NCI-H1048 (cell line): ENCODE data around the gene LDB3.

Experiments
- DNase-seq: peaks from one replicate; lab custom pipeline; 2025; lab: John Stamatoyannopoulos, UW

Gene LDB3

DNA sequence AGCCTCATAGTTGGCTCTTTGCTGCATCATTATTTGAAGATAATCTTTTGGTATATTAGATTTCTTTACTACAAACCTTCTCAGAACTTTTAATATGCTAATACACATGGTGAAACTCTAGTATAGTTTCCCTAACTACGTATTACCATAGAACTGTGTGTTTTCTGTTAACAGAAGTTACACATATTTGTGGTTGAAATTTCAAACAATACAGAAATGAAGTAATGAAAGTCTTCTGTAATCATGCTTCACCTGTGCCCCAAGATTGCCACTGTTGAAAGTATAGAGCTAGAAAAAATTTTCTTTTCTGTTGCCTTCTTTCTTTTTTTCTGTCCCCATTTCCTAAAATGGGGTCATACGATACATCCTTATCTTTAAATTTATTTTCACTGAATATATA, 97.2 kb downstream of the LDB3 start:
- no peak for DNase-seq

DNA sequence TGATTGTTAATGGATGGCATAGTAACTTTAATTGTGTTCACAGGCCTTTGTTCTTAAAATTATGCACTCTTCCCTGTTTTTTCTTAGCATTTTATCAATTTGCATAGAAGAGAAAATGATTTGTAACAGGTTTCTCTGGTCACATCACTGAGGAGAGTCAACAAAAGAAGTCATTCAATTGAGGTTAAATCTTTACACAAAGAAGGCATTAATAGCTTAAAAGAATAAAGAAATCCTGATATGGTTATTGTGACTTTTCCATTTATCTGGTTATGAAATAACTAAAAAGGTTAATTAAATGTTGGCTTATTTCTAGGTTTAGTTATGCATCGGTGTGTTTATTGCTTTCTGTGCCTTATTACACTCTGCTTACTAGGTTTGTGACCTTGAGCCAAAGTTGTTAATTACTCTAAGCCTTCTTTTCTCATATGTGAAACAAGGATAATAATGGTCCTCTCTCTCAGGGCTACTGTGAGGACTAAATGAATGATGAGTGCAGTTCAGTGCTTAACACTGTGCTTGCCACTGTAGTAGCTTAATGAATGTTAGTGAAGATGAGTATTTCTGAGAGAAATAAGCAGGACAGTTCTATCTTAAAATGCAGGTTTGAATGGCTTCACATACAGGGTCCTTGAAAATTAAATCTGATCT, 100.2 kb downstream of the LDB3 start:
- DNase-seq, result no peak

DNA sequence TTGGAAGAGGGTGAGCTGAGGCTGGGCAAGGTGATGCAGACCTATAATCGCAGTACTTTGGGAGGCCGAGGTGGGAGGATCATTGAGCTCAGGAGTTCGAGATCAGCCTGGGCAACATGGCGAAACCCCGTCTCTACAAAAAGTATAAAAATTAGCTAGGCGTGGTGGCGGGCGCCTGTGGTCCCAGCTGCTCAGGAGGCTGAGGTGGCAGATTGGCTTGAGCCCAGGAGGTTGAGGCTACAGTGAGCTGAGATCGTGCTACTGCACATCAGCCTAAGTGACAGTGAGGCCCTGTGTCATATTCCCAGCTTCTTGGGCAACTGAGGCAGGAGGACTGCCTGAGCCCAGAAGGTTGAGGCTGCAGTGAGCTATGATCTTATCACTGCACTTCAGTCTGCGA, 101.7 kb downstream of the LDB3 start:
- no peak for DNase-seq

DNA sequence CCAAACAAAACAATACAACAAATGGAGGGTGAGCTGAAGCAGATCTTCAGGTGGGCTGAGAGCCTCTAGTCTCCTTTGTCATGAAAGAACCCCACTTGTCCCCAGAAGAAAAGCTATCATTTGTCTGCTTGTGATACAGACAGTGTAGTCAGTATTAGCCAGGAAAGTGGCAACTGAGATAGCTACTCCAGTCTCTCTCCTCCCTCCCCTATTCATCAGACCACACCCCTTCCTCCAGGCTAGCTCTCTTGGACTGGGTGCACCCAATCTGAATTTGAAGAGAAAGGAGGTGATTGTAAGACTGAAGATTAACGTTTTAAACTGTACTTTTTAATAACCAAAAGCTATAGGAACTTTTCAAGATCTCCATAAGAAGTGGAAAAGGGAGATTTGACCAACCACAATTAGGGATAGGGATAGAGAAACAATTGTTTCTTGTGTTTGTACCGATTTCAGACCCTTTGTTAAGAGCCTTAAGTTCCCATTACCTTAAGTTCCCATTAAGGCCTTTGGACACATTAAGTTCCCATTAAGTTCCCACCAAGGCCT, 102.2 kb downstream of the LDB3 start:
- DNase-seq, result no peak

DNA sequence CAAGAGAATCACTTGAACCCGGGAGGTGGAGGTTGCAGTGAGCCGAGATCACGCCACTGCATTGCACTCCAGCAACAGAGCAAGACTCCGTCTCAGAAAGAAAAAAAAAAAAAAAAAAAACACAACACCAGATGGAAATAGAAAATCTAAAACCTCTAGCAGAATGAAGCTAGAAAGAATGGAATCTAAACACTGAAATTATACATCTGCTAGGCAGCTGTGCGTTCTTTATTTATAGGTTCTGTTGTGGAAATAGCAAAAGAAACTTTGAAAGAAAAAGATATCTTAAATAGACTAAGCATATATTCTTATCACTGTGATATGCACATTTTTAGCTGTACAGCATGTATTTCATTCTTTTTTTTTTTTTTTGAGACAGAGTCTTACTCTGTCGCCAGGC, 105.2 kb downstream of the LDB3 start:
- DNase-seq, result no peak

DNA sequence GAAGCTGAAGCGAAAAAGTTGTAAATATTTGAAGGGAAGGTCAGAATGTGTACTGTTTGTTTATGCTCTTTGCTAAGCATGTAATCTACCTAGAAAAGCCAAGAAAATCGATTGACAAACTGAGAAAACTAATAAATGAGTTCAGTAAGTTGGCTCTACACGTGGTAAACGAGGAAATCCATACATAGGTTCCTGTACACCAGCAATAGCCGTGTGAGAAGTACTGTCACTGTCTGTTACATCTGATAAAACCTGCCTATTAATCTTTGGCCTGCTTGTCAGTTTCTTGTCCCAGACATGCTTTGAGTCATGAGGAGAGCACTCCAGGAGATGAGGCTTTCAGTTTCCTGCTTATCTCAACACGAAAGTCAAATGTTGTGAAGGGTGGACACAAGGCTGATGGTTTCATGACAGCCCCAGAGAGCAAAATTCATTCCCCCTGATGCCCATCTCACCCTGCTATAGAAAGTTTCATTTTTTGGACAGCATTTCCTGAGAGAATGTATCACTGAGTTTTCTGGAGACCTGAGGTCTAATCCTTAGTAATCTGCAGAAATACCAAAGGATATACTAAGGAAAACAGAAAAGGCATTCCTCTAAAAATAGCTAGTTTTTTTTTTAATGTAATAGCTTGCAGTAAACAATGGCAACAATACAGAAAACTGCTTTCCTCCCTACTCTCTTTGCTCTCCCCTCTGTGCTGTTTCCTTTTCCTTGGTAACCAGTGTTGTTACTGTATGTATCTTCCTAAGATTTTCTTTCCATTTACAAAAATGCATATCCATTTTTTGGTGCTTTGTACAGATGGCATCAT, 107.0 kb downstream of the LDB3 start:
- DNase-seq, result no peak

DNA sequence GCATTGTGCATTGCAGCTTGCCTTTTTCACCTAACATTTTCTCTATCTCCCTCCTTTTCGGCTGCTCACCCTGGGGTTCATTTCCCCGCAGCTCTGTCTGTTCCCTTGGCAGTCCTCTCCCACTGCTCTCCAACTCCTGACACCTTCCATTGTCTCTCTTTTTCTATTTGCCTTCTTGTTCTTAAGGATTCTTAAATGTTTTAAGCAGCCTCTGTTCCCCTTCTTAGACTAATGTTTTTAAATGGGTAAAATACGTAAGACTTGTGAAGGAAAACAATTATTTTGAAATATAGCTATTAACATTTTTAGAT, 107.5 kb downstream of the LDB3 start:
- no peak for DNase-seq

DNA sequence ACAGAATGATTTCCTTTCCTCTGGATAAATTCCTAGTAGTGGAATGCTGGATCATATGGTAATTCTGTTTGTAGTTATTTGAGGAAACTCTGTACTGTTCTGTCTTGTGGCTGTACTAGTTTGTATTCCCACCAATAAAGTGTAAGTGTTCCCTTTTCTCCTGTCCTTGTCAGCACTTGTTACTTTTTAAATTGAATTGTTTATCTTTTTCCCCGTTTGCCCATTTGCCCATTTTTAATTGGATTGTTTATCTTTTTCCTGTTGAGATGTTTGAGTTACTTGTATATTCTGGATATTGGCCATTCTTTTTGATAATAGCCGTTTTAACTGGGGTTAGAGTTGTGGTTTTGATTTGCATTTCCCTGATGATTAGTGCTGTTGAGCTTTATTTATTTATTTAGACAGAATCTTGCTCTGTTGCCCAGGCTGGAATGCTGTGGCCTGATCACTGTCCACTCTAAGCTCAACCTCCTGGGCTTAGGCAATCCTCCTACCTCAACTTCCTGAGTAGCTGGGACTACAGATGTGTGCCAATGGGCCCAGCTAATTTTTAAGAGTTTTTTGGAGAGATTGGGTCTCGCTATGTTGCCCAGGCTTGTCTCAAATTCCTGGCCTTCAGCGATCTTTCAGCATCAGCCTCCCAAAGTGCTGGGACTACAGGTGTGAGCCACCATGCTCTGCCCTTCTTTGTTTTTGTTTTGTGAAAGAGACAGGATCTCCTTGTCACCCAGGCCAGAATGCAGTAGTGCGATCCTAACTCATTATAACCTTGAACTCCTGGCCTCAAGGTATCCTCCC, 111.1 kb downstream of the LDB3 start:
- DNase-seq, result no peak

DNA sequence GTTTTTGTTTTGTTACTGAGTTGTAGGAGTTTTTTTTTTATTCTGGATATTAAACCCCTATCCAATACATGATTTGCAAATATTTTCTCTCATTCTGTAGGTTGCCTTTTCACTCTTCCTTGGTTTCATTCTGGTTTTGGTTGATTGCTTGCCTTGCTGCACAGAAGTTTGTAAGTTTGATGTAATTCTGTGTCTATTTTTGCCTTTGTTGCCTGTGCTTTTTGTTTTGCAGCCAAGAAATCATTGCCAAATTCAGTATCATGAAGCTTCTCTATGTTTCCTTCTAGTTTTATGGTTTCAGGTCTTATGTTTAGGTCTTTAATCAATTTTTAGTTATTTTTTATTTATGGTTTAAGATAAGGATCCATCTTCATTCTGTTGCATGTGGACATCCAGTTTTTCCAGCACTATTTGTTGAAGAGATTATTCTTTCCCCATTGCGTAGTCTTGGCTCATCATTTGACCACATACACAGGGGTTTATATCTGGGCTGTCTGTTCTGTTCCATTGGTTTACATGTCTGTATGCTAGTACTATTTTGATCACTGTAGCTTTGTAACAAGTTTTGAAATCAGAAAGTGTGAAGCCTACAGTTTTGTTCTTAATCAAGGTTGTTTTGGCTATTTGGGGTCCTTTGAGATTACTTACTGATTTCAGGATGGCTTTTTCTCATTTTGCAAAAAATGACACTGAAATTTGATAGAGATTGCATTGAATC, 114.5 kb downstream of the LDB3 start:
- DNase-seq, result no peak

DNA sequence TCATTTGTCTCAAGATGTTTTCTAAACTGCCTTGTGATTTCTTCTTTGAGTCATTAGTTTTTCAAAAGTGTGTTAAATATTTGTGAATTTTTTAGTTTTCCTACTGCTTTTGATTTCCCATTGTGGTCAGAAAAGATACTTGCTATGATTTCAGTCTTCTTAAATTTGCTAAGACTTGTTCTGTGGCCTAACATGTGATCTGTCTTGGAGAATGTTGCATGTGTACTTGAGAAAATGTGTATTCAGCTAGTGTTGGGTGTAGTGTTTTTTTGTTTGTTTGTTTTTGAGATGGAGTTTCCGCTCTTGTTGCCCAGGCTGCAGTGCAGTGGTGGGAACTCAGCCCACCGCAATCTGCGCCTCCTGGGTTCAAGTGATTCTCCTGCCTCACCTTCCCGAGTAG, 116.7 kb downstream of the LDB3 start:
- DNase-seq, result no peak
